A673 (cell line): Measurements from ENCODE around the gene RIMS1. TPM values are rescaled to one million over a fixed set of nuclear protein-coding genes. Genes with fewer than 3 reads are reported as not detected.

Experiments used
- BruUV-seq: library from RNA; stranded (reverse); fragments of 400-500 nt; replicated peaks from 2 replicates; lab custom pipeline; 2021; lab: Mats Ljungman, UMichigan
- CTCF ChIA-PET: fragments of 300-600 bp; sonication (Branson Sonifier 250); formaldehyde crosslinking; loops from one replicate; lab custom pipeline; 2022; ENCODE audit warnings: antibody characterized with exemption; lab: Charles Lee
- POLR2A ChIA-PET: fragments of 300-600 bp; sonication (Branson Sonifier 250); formaldehyde crosslinking; loops from one replicate; lab custom pipeline; 2022; ENCODE audit warnings: antibody characterized with exemption; ENCODE audit not compliant: low non-redundant PET; lab: Charles Lee
- DNase-seq: peaks from one replicate; pipeline ENCODE4 v3.0.0-alpha.2; 2015; ENCODE audit warnings: low spot score
- H3K27ac ChIP-seq: fragments of 200-600 bp; sonication (generic); 2 replicates; pipeline ENCODE4 v1.5.1; 2016; ENCODE audit warnings: mixed run types, low read depth, mild to moderate bottlenecking, mixed read lengths, antibody characterized with exemption, low read length; ENCODE audit not compliant: poor library complexity, severe bottlenecking
- H3K27me3 ChIP-seq: fragments of 200-600 bp; sonication (generic); replicated peaks from 2 replicates; pipeline ENCODE4 v1.6.1; 2017; ENCODE audit warnings: mixed run types, low read depth, mild to moderate bottlenecking, mixed read lengths, antibody characterized with exemption, low read length; ENCODE audit not compliant: insufficient read depth, poor library complexity
- H3K36me3 ChIP-seq: fragments of 200-600 bp; sonication (generic); 2 replicates; pipeline ENCODE4 v1.6.1; 2016; ENCODE audit warnings: mixed run types, mild to moderate bottlenecking, mixed read lengths, antibody characterized with exemption, low read length; ENCODE audit not compliant: insufficient read depth, poor library complexity, severe bottlenecking
- H3K4me1 ChIP-seq: fragments of 200-600 bp; sonication (generic); 2 replicates; pipeline ENCODE4 v1.6.1; 2017; ENCODE audit warnings: mixed run types, mild to moderate bottlenecking, mixed read lengths, antibody characterized with exemption, low read length; ENCODE audit not compliant: insufficient read depth, poor library complexity, severe bottlenecking
- H3K4me3 ChIP-seq: fragments of 200-600 bp; sonication (generic); 2 replicates; pipeline ENCODE4 v1.5.1; 2016; ENCODE audit warnings: low read depth, mixed run types, mild to moderate bottlenecking, mixed read lengths, low read length; ENCODE audit not compliant: poor library complexity, severe bottlenecking
- H3K9me3 ChIP-seq: fragments of 200-600 bp; sonication (generic); 2 replicates; pipeline ENCODE4 v1.6.1; 2016; ENCODE audit warnings: mixed run types, low read depth, mild to moderate bottlenecking, mixed read lengths, antibody characterized with exemption, low read length; ENCODE audit not compliant: poor library complexity, severe bottlenecking
- EZH2 ChIP-seq: fragments of 200-600 bp; sonication (generic); IDR thresholded peaks from 2 replicates; pipeline ENCODE4 v1.6.1; 2017; ENCODE audit warnings: borderline replicate concordance, low read depth, mild to moderate bottlenecking, mixed read lengths, antibody characterized with exemption, low read length; ENCODE audit not compliant: poor library complexity, severe bottlenecking
- intact Hi-C: fragments of 100-400 bp; cut with micrococcal nuclease; formaldehyde crosslinking; loops from one replicate; pipeline ENCODE4 v1.10.0; 2022; ENCODE audit not compliant: unreplicated experiment
- total RNA-seq: library from RNA; stranded (reverse); gene quantifications from 2 replicates; pipeline ENCODE4 v1.2.3, GENCODE V29; 2021
- TF ChIP-seq, protein P1 (sequence below): fragments of 300-800, 200-600 bp; sonication (generic); conservative IDR thresholded peaks from 2 replicates; pipeline ENCODE4 v1.5.1; 2017; ENCODE audit warnings: low read depth, mild to moderate bottlenecking, antibody characterized with exemption, low read length, moderate library complexity, mixed read lengths

The RIMS1 gene
- total RNA-seq, 1 experiment from 2014 or later, result 1.3 TPM

DNA sequence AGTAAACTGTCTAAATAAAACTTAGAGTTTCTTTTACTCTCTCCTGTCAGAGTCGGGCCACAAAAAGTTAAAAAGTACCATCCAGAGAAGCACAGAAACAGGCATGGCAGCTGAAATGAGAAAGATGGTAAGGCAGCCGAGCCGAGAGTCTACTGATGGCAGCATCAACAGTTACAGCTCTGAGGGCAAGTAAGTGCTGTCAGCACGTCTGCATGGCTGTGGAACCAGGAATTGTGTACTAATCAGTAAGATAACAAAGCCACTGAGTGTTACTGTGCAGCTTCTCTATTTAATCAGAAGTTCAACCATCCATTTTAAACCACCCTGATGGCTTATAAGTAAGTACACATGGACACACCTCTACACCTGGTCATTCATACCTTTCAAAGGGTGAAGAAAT lies 504.2 kb downstream of the RIMS1 start:
- H3K9me3 ChIP-seq, result no peaks in the 10 kb centered on the region
- H3K27ac ChIP-seq, result no peak overlapping the region
- H3K27me3 ChIP-seq, result no peaks in the 10 kb centered on the region
- no TSS peak for BruUV-seq
- POLR2A ChIA-PET, result no interaction called here
- TF ChIP-seq, protein P1, sequence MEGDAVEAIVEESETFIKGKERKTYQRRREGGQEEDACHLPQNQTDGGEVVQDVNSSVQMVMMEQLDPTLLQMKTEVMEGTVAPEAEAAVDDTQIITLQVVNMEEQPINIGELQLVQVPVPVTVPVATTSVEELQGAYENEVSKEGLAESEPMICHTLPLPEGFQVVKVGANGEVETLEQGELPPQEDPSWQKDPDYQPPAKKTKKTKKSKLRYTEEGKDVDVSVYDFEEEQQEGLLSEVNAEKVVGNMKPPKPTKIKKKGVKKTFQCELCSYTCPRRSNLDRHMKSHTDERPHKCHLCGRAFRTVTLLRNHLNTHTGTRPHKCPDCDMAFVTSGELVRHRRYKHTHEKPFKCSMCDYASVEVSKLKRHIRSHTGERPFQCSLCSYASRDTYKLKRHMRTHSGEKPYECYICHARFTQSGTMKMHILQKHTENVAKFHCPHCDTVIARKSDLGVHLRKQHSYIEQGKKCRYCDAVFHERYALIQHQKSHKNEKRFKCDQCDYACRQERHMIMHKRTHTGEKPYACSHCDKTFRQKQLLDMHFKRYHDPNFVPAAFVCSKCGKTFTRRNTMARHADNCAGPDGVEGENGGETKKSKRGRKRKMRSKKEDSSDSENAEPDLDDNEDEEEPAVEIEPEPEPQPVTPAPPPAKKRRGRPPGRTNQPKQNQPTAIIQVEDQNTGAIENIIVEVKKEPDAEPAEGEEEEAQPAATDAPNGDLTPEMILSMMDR, result no peak
- TF ChIP-seq EZH2, result no peak
- intact Hi-C loops, result no loop called here
- DNase-seq, result no peak
- H3K36me3 ChIP-seq, result no peaks in the 10 kb centered on the region
- no peaks in the 10 kb centered on the region for H3K4me1 ChIP-seq
- CTCF ChIA-PET, result no interaction called here
- H3K4me3 ChIP-seq, result no peak overlapping the region

DNA sequence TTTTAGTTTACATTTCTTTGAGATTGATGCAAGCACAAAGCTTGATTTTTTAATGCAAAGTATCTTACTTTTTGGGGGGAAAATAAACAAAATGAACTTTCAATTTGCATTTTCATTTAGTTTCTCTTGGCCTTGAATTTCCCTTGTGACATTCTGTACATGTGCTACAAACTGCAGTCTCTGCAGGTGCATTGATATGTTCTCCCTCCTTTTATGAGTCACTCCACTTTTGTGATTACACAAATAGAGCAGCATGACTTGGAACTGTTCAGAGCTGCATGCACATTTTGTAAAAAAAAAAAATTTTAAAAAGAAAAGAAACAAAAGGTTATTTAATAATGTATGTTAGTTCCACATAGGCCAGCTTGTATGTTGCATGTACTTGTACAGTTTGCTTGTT lies 515.5 kb downstream of the RIMS1 start:
- H3K4me1 ChIP-seq, result no peaks in the 10 kb centered on the region
- H3K4me3 ChIP-seq, result no peak overlapping the region
- no peak for DNase-seq
- H3K27ac ChIP-seq, result no peak overlapping the region
- no peaks in the 10 kb centered on the region for H3K9me3 ChIP-seq
- POLR2A ChIA-PET, result no interaction called here
- CTCF ChIA-PET, result no interaction called here
- BruUV-seq, result no TSS peak
- H3K27me3 ChIP-seq, result no peaks in the 10 kb centered on the region
- TF ChIP-seq EZH2, result no peak
- TF ChIP-seq, protein P1, result no peak
- intact Hi-C loops, result no loop called here
- no peaks in the 10 kb centered on the region for H3K36me3 ChIP-seq

DNA sequence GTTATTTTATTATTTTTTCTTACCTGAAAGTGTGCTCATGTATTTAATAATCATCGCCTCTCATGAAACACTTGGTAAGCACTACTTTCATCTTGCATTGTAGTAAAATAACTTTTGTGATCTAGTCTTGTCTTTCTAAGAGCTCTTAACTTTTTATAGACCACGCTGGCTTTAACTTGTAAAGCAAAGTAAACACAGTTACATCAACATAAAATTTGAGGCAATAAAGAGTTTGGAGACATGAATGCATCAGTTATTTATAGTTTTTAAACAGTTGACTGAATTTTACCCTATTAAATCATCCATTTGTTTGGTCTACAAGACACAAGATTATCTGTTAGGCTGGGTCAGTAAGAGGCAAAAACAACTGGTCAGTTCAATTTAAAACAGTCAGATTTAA lies 517.1 kb downstream of the RIMS1 start:
- no peak overlapping the region for H3K27ac ChIP-seq
- TF ChIP-seq, protein P1, result no peak
- no TSS peak for BruUV-seq
- H3K4me3 ChIP-seq, result no peak overlapping the region
- no peaks in the 10 kb centered on the region for H3K4me1 ChIP-seq
- H3K9me3 ChIP-seq, result no peaks in the 10 kb centered on the region
- no peak for DNase-seq
- CTCF ChIA-PET, result no interaction called here
- POLR2A ChIA-PET, result no interaction called here
- intact Hi-C loops, result no loop called here
- no peaks in the 10 kb centered on the region for H3K36me3 ChIP-seq
- no peaks in the 10 kb centered on the region for H3K27me3 ChIP-seq
